H1 (cell line): ENCODE measurements around the gene NUP58. TPM values are rescaled to one million over a fixed set of nuclear protein-coding genes. Genes with fewer than 3 reads are reported as not detected.

ENCODE experiments used
- CREB1 ChIP-seq: IDR thresholded peaks from 2 replicates; pipeline ENCODE4 v1.6.1; 2012; ENCODE audit warnings: inconsistent platforms
- EGR1 ChIP-seq: IDR thresholded peaks from 2 replicates; pipeline ENCODE4 v1.6.1; 2011; ENCODE audit warnings: low read depth, low read length, borderline replicate concordance
- RFX5 ChIP-seq: IDR thresholded peaks from 2 replicates; pipeline ENCODE4 v1.6.1; 2011; ENCODE audit warnings: low read depth, low read length, improper control_type of control experiment, borderline replicate concordance
- SP2 ChIP-seq: IDR thresholded peaks from 2 replicates; pipeline ENCODE4 v1.6.1; 2012; ENCODE audit warnings: mild to moderate bottlenecking, low read length, inconsistent platforms
- polyA plus RNA-seq, 7 experiments: library from polyadenylated mRNA; depleted of rRNA in 3 of 7; stranded (reverse) in 5 of 7; unstranded in 2 of 7; fragments of >200 nt in 5 of 7; fragments of 200-250 nt in 2 of 7; gene quantifications; 1 replicate in 5 of 7; 2 replicates in 1 of 7; 4 replicates in 1 of 7; pipeline versions ENCODE4 v1.2.1 to v1.2.3, GENCODE V29; 2011 to 2013; ENCODE audit warnings: missing spikeins in 2 of 7, mixed read lengths in 2 of 7
- total RNA-seq: library from RNA; stranded (reverse); fragmentation: NEBNext Ultra II Directional; extraction: Animal tissue kit (Norgen Biotek cat#: 25700); gene quantifications from 2 replicates; pipeline ENCODE4 v1.2.1, GENCODE V29; 2021
- TF ChIP-seq, protein P1 (sequence below): IDR thresholded peaks from 2 replicates; pipeline ENCODE4 v1.6.1; 2012; ENCODE audit warnings: low read length, inconsistent platforms

NUP58 gene
- total and polyA plus RNA-seq, 2 of the 8 experiments (the other 6 are each of a cell fraction or from before 2014, with no cell fraction given) = 35.0 to 53.8 TPM

DNA sequence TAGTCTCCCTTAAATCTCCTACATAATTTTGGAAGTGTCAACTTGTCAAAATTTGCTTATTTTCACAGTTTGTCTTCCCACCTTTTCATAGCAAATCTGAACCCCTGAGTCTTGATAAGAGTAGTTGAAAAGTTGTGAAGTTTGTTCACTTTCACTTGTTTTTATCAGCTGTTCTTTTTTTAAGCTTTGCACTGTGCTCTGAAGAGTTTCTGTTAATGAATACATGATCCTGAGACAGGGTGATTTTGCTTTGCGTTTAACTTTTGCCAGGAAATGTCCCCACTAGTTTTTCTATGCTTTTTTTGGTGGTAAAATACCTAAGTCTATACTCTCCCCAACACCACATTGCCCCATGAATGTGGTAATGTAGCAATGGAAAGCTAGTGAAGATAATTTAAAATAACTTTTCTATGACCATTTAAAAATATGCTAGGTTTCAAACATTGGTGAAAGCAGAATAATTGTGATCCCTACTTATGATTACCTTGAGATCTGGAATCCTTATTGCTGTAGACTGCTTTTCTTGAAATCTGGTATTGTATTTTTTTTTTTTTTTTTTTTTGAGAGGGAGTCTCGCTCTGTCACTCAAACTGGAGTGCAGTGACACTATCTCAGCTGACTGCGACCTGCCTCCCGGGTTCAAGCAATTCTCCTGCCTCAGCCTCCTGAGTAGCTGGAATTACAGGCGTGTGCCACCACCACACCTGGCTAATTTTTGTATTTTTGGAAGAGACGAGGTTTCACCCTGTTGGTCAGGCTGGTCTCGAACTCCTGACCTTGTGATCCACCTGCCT is 5.4 kb downstream of the NUP58 start (continued):
- TF ChIP-seq, protein P1, sequence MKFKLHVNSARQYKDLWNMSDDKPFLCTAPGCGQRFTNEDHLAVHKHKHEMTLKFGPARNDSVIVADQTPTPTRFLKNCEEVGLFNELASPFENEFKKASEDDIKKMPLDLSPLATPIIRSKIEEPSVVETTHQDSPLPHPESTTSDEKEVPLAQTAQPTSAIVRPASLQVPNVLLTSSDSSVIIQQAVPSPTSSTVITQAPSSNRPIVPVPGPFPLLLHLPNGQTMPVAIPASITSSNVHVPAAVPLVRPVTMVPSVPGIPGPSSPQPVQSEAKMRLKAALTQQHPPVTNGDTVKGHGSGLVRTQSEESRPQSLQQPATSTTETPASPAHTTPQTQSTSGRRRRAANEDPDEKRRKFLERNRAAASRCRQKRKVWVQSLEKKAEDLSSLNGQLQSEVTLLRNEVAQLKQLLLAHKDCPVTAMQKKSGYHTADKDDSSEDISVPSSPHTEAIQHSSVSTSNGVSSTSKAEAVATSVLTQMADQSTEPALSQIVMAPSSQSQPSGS = no peak
- no peak for TF ChIP-seq SP2
- no peak for TF ChIP-seq RFX5
- no peak for TF ChIP-seq CREB1
- no peak for TF ChIP-seq EGR1
